ENCODE measurements around the gene TMEM170A.

TMEM170A gene

DNA sequence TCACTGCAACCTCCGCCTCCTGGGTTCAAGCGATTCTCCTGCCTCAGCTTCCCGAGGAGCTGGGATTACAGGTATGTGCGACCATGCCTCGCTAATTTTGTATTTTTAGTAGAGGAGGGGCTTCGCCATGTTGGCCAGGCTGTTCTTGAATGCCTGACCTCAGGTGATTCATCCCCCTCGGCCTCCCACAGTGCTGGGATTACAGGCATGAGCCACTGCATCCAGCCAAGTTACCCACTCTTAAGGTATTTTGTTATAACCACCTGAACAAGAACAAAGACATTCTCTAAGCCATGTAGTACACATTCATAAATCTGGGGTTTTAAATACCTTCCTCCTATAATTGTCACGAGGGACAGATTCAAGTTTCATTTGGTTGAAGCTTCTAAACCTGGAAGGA, 12.3 kb upstream of the TMEM170A start:
- Histone ChIP-seq H3K27me3 (ENCODE audit: low read length) (no peaks in the 10 kb centered on the region), H3K36me3 (ENCODE audit: low read length) (no peaks in the 10 kb centered on the region), H3K9me2 (replicated peaks; ENCODE audit: insufficient read depth, low read length) (no peaks in the 10 kb centered on the region), H3K27ac (ENCODE audit: low read depth, low read length) (no peak overlapping the region), H3F3A (ENCODE audit: insufficient read depth) (no peaks in the 10 kb centered on the region), H2AFZ (ENCODE audit: low read depth, low read length, severe bottlenecking) (no peak overlapping the region), H3K4me3 (ENCODE audit: insufficient read depth, low read length, poor library complexity, severe bottlenecking) (no peak overlapping the region), H3K4me2 (ENCODE audit: low read depth, low read length, poor library complexity, severe bottlenecking) (no peak overlapping the region), H3K79me2 (ENCODE audit: insufficient read depth, low read length) (no peaks in the 10 kb centered on the region), H3K9ac (ENCODE audit: low read length) (no peak overlapping the region), H4K20me1 (ENCODE audit: low read depth, low read length) (no peaks in the 10 kb centered on the region), H3K9me3 (ENCODE audit: insufficient read depth, low read length) (no peaks in the 10 kb centered on the region)
- TF ChIP-seq EZH2phosphoT487 (conservative IDR thresholded peaks at IDR 0.05; ENCODE audit: low read length) (no peak), CTCF (IDR thresholded peaks at IDR 0.05; ENCODE audit: insufficient read depth, low read length, poor library complexity, severe bottlenecking) (no peak)

DNA sequence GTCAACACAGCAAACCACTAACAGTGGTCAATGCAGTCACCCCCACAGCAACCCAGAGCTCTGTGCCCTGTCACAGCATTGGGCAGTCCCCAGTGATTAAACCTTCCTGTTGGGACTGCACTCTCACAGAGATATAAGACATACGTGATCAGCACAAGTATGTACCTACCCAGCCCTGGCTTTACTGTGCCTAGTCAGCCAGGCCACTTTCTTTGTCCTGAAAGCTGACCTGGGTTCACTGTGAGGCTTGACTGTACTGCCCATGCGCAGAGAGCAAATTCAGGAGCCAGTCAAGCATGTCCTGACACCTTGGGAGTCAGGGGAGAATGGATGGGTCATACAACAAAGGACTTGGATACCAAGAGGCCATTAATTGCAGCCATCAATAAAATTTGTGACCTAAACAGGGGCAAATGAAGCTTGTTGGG, 10.9 kb upstream of the TMEM170A start:
- H2AFZ ChIP-seq (ENCODE audit: low read depth, low read length, severe bottlenecking) = no peak overlapping the region
- H3K9ac ChIP-seq (ENCODE audit: low read length) = no peak overlapping the region
- no peaks in the 10 kb centered on the region for H3K9me2 ChIP-seq (replicated peaks; ENCODE audit: insufficient read depth, low read length)
- no peak overlapping the region for H3K4me2 ChIP-seq (ENCODE audit: low read depth, low read length, poor library complexity, severe bottlenecking)
- H3K27me3 ChIP-seq (ENCODE audit: low read length) = no peaks in the 10 kb centered on the region
- no peaks in the 10 kb centered on the region for H4K20me1 ChIP-seq (ENCODE audit: low read depth, low read length)
- no peaks in the 10 kb centered on the region for H3F3A ChIP-seq (ENCODE audit: insufficient read depth)
- H3K4me3 ChIP-seq (ENCODE audit: insufficient read depth, low read length, poor library complexity, severe bottlenecking) = no peak overlapping the region
- no peaks in the 10 kb centered on the region for H3K36me3 ChIP-seq (ENCODE audit: low read length)
- no peak for TF ChIP-seq CTCF (IDR thresholded peaks at IDR 0.05; ENCODE audit: insufficient read depth, low read length, poor library complexity, severe bottlenecking)
- no peak for TF ChIP-seq EZH2phosphoT487 (conservative IDR thresholded peaks at IDR 0.05; ENCODE audit: low read length)
- no peak overlapping the region for H3K27ac ChIP-seq (ENCODE audit: low read depth, low read length)
- no peaks in the 10 kb centered on the region for H3K9me3 ChIP-seq (ENCODE audit: insufficient read depth, low read length)
- no peaks in the 10 kb centered on the region for H3K79me2 ChIP-seq (ENCODE audit: insufficient read depth, low read length)

- H4K20me1 ChIP-seq (ENCODE audit: low read depth, low read length) = no peaks in the 10 kb centered on the region
- no peaks in the 10 kb centered on the region for H3K79me2 ChIP-seq (ENCODE audit: insufficient read depth, low read length)
- no peak overlapping the region for H3K4me2 ChIP-seq (ENCODE audit: low read depth, low read length, poor library complexity, severe bottlenecking)
- no peaks in the 10 kb centered on the region for H3K9me2 ChIP-seq (replicated peaks; ENCODE audit: insufficient read depth, low read length)
- no peak overlapping the region for H3K4me3 ChIP-seq (ENCODE audit: insufficient read depth, low read length, poor library complexity, severe bottlenecking)
- H3K27me3 ChIP-seq (ENCODE audit: low read length) = no peaks in the 10 kb centered on the region
- no peak overlapping the region for H2AFZ ChIP-seq (ENCODE audit: low read depth, low read length, severe bottlenecking)
- H3K36me3 ChIP-seq (ENCODE audit: low read length) = no peaks in the 10 kb centered on the region
- TF ChIP-seq CTCF (IDR thresholded peaks at IDR 0.05; ENCODE audit: insufficient read depth, low read length, poor library complexity, severe bottlenecking) (no peak), EZH2phosphoT487 (conservative IDR thresholded peaks at IDR 0.05; ENCODE audit: low read length) (no peak)
- no peak overlapping the region for H3K27ac ChIP-seq (ENCODE audit: low read depth, low read length)
- H3F3A ChIP-seq (ENCODE audit: insufficient read depth) = no peaks in the 10 kb centered on the region
- H3K9ac ChIP-seq (ENCODE audit: low read length) = no peak overlapping the region
- H3K9me3 ChIP-seq (ENCODE audit: insufficient read depth, low read length) = no peaks in the 10 kb centered on the region
These were observed 8.7 kb upstream of the TMEM170A start for GRCh38 chr16:75472908-75473877.
